Neural crest cell (in vitro differentiated cells): ENCODE data around the gene GRAMD4. TPM values are rescaled to one million over a fixed set of nuclear protein-coding genes. Genes with fewer than 3 reads are reported as not detected.

Experiments used
- DNase-seq: peaks from one replicate; pipeline ENCODE4 v3.0.0; 2021; ENCODE audit warnings: low read depth, mixed read lengths, low spot score
- H3K27ac Mint-ChIP-seq: one replicate; pipeline ENCODE4 v1.8.0; 2021; ENCODE audit warnings: mild to moderate bottlenecking, mixed read lengths; ENCODE audit not compliant: unreplicated experiment
- H3K27me3 Mint-ChIP-seq: 2 replicates; pipeline ENCODE4 v1.8.0; 2021; ENCODE audit warnings: low read depth, mild to moderate bottlenecking, mixed read lengths
- H3K36me3 Mint-ChIP-seq: 2 replicates; pipeline ENCODE4 v1.8.0; 2021; ENCODE audit warnings: low read depth, mild to moderate bottlenecking, mixed read lengths
- H3K4me1 Mint-ChIP-seq: 2 replicates; pipeline ENCODE4 v1.8.0; 2021; ENCODE audit warnings: mixed read lengths
- H3K4me3 Mint-ChIP-seq: one replicate; pipeline ENCODE4 v1.8.0; 2021; ENCODE audit warnings: mild to moderate bottlenecking, mixed read lengths
- H3K9me3 Mint-ChIP-seq: 2 replicates; pipeline ENCODE4 v1.8.0; 2021; ENCODE audit warnings: mixed read lengths
- total RNA-seq: library from RNA; stranded (reverse); gene quantifications from 2 replicates; pipeline ENCODE4 v1.2.1, GENCODE V29; 2021
- TF ChIP-seq, protein P1 (sequence below): fragments of 200-600 bp; sonication (generic); conservative IDR thresholded peaks from 2 replicates; pipeline ENCODE4 v1.5.0; 2021; ENCODE audit warnings: antibody characterized with exemption, mild to moderate bottlenecking

GRAMD4 gene
- total RNA-seq, 1 donor from 2014 or later: 34.1 TPM

- Mint-ChIP-seq H3K27ac (no peak overlapping the region), H3K4me1 (no peaks in the 10 kb centered on the region), H3K27me3 (no peaks in the 10 kb centered on the region), H3K36me3 (no peaks in the 10 kb centered on the region), H3K9me3 (no peaks in the 10 kb centered on the region), H3K4me3 (no peak overlapping the region)
- TF ChIP-seq, protein P1, sequence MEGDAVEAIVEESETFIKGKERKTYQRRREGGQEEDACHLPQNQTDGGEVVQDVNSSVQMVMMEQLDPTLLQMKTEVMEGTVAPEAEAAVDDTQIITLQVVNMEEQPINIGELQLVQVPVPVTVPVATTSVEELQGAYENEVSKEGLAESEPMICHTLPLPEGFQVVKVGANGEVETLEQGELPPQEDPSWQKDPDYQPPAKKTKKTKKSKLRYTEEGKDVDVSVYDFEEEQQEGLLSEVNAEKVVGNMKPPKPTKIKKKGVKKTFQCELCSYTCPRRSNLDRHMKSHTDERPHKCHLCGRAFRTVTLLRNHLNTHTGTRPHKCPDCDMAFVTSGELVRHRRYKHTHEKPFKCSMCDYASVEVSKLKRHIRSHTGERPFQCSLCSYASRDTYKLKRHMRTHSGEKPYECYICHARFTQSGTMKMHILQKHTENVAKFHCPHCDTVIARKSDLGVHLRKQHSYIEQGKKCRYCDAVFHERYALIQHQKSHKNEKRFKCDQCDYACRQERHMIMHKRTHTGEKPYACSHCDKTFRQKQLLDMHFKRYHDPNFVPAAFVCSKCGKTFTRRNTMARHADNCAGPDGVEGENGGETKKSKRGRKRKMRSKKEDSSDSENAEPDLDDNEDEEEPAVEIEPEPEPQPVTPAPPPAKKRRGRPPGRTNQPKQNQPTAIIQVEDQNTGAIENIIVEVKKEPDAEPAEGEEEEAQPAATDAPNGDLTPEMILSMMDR: no peak
- no peak for DNase-seq
Observed at GRCh38 chr22:46662226-46662625, 42.0 kb downstream of the GRAMD4 start.

- no peaks in the 10 kb centered on the region for H3K9me3 Mint-ChIP-seq
- H3K4me1 Mint-ChIP-seq: no peaks in the 10 kb centered on the region
- DNase-seq: no peak
- H3K27ac Mint-ChIP-seq: no peak overlapping the region
- H3K27me3 Mint-ChIP-seq: no peaks in the 10 kb centered on the region
- H3K36me3 Mint-ChIP-seq: no peaks in the 10 kb centered on the region
- H3K4me3 Mint-ChIP-seq: no peak overlapping the region
- TF ChIP-seq, protein P1: no peak
Observed at GRCh38 chr22:46663001-46663400, 42.8 kb downstream of the GRAMD4 start.

DNA sequence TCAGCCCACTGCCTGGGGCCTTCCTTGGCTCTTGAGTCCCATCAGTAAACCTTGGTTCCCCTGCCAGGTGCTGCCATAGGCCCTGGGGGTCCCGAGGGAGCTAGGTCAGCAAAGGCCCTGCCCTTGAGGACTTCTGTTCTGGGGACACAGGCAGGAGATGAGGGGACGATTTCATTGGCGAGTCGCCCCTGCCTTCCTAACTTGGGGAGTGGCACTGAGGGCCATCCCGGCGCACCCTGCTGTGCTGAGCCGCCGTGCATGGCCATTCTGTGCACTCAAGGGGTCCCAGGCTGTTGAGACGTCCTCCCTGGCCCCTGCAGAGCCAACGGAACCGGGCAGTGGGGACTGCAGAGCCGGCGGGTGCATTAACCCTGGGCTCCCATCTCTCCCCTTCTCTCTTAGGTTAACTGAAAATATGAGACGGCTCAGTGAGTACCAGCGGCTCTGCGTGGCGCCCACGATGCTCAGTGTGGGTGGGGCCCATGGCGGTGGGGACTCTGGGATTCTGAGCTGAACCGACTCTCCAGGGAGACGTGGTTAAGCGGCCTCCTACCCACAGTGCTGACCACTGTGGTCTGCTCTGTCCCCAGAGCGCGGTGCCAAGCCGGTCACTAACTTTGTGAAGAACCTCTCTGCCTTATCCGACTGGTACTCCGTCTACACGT lies 43.4 kb downstream of the GRAMD4 start:
- H3K27ac Mint-ChIP-seq: no peak overlapping the region

GRCh38 chr22:46664301-46664855 lies 44.2 kb downstream of the GRAMD4 start:
- Mint-ChIP-seq H3K36me3 (peaks cover 4% of the 10 kb centered on the region), H3K4me1 (peaks cover 6% of the 10 kb centered on the region), H3K27ac (no peak overlapping the region), H3K27me3 (no peaks in the 10 kb centered on the region), H3K9me3 (no peaks in the 10 kb centered on the region), H3K4me3 (no peak overlapping the region)
- TF ChIP-seq, protein P1: no peak
- no peak for DNase-seq

More for the DNA sequence above, 43.4 kb downstream of the GRAMD4 start:
- TF ChIP-seq, protein P1: no peak
- DNase-seq: no peak
- Mint-ChIP-seq H3K4me1 (no peaks in the 10 kb centered on the region), H3K36me3 (no peaks in the 10 kb centered on the region), H3K27me3 (no peaks in the 10 kb centered on the region), H3K4me3 (no peak overlapping the region), H3K9me3 (no peaks in the 10 kb centered on the region)

DNA sequence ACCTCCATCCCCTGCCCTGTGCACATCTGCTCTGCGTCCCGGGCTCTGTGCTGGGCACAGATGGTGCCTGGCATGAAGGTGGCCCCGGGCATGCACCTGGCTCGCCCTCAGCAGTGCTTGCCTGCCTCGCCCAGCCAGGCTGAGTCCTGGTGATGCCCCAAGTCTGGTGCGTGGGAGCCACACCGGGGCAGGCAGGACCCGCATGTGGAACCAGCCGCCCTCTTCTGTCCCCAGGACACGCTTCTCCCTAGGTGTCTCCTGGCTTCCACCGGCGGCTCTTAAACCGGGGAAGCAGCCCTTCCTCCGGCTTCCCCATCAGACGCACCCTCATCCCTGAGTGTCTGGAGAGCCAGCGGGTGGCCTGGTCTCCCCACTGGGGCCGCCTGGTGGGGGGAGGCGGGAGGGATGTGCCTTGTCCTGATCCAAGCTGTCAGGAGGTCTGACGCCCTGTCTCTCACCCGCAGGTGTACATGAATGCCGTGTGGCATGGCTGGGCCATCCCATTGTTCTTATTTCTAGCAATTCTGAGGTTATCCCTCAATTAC lies 45.0 kb downstream of the GRAMD4 start:
- TF ChIP-seq, protein P1: no peak
- DNase-seq: no peak

More for the DNA sequence above, 45.0 kb downstream of the GRAMD4 start:
- peaks cover 12% of the 10 kb centered on the region for H3K4me1 Mint-ChIP-seq
- no peaks in the 10 kb centered on the region for H3K9me3 Mint-ChIP-seq
- H3K4me3 Mint-ChIP-seq: no peak overlapping the region
- no peak overlapping the region for H3K27ac Mint-ChIP-seq
- peaks cover 4% of the 10 kb centered on the region for H3K36me3 Mint-ChIP-seq
- no peaks in the 10 kb centered on the region for H3K27me3 Mint-ChIP-seq
